Esophagus muscularis mucosa (tissue), 4 donors: ENCODE results near the gene CST7. TPM values are rescaled to one million over a fixed set of nuclear protein-coding genes. Genes with fewer than 3 reads are reported as not detected.
"Not testable (repeated sequence)": the region's sequence is repeated elsewhere in the genome, so short reads cannot be mapped to it uniquely, and the experiment has no call there.

Experiments used
- DNase-seq: peaks from one replicate; pipeline ENCODE4 v3.0.0-alpha.2; 2017; ENCODE audit errors: extremely low spot score
- H3K27ac ChIP-seq, 4 donors: fragments of 200-600 bp; sonication (generic); replicated peaks in 1 of 4; 1 replicate in 3 of 4; 2 replicates in 1 of 4; pipeline ENCODE4 v1.5.1; 2016 to 2019; ENCODE audit warnings: mild to moderate bottlenecking in 1 of 4
- H3K27me3 ChIP-seq, 4 donors: fragments of 200-600 bp; sonication (generic); one replicate each; pipeline versions ENCODE4 v1.5.1 to v1.6.0; 2016 to 2019
- H3K36me3 ChIP-seq, 4 donors: fragments of 200-600 bp; sonication (generic); one replicate each; pipeline ENCODE4 v1.5.1; 2016 to 2019
- H3K4me1 ChIP-seq, 4 donors: fragments of 200-600 bp; sonication (generic); one replicate each; pipeline ENCODE4 v1.5.1; 2016 to 2019
- H3K4me3 ChIP-seq, 4 donors: fragments of 200-600 bp; sonication (generic); 1 replicate in 2 of 4; 2 replicates in 2 of 4; pipeline ENCODE4 v1.5.1; 2016 to 2019; ENCODE audit warnings: mild to moderate bottlenecking in 4 of 4, moderate library complexity in 1 of 4
- H3K9me3 ChIP-seq, 4 donors: fragments of 200-600 bp; sonication (generic); 1 replicate in 3 of 4; 2 replicates in 1 of 4; pipeline ENCODE4 v1.5.1; 2016 to 2019
- EP300 ChIP-seq: sonication (generic); formaldehyde crosslinking; IDR thresholded peaks from one replicate; pipeline ENCODE4 v1.6.1; 2017; ENCODE audit warnings: antibody characterized with exemption
- POLR2A ChIP-seq: fragments of 450-650 bp; IDR thresholded peaks from one replicate; pipeline ENCODE4 v1.6.1; 2017; ENCODE audit warnings: antibody characterized with exemption, moderate library complexity, mild to moderate bottlenecking, low read depth
- POLR2AphosphoS5 ChIP-seq, 2 donors: sonication (generic); formaldehyde crosslinking; IDR thresholded peaks; one replicate each; pipeline ENCODE4 v1.6.1; 2017; ENCODE audit warnings: antibody characterized with exemption in 2 of 2
- WGBS: methylation state at CpG from one replicate; pipeline ENCODE4 v1.1.5; 2018; 5-methylcytosine and 5-hydroxymethylcytosine counted together
- intact Hi-C: fragments of 100-400 bp; cut with DNase I; formaldehyde crosslinking; loops from one replicate; pipeline ENCODE4 v1.15.1; 2023
- total RNA-seq, 4 donors: library from RNA; depleted of rRNA; stranded (reverse); fragments of >200 nt; gene quantifications; one replicate each; pipeline versions ENCODE4 v1.1.0 to v1.2.1, GENCODE V29; 2016
- TF ChIP-seq, protein P1 (sequence below), 3 experiments: fragments of 200-600 bp in 2 of 3; fragments of 450-650 bp in 1 of 3; sonication (generic) in 2 of 3; IDR thresholded peaks; one replicate each; pipeline ENCODE4 v1.5.1; 2017 to 2019; ENCODE audit warnings: antibody characterized with exemption in 3 of 3, mild to moderate bottlenecking in 2 of 3, moderate library complexity in 1 of 3

The CST7 gene
- total RNA-seq, 4 donors from 2014 or later = 1.2 to 13.8 (median 1.5) TPM; not detected in 1

DNA sequence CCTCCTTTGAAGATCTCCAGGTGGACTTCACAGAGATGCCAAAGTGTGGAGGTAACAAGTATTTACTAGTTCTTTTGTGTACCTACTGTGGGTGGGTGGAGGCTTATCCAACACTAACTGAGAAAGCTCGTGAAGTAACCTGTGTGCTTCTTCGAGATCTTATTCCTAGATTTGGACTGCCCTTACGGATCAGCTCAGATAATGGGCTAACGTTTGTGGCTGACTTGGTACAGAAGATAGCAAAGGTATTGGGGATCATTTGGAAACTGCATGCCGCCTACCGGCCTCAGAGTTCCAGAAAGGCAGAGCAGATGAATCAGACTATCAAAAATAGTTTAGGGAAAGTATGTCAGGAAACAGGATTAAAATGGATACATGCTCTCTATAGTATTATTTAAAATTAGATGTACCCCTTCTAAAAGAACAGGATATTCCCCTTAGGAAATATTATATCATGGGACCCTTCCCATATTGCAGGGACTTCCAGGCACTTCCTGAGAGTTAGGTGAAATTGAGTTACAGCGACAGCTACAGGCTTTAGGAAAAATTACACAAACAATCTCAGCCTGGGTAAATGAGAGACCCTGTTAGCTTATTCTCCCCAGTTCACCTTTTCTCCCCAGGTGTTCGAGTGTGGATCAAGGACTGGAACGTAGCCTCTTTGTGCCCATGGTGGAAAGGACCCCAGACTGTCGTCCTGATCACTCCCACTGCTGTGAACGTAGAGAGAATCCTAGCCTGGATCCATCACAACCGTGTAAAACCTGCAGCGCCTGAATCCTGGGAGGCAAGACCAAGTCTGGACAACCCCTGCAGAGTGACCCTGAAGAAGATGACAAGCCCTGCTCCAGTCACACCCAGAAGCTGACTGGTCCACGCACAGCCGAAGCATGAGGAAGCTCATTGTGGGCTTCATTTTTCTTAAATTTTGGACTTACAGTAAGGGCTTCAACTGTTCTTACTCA is 18.1 kb upstream of the CST7 start:
- H3K36me3 ChIP-seq, H3K27ac ChIP-seq, H3K9me3 ChIP-seq, intact Hi-C loops, H3K27me3 ChIP-seq, H3K4me3 ChIP-seq, H3K4me1 ChIP-seq, DNase-seq: not testable (repeated sequence)
- 75% methylated on average over 15 of the region's 15 CpGs for WGBS

DNA sequence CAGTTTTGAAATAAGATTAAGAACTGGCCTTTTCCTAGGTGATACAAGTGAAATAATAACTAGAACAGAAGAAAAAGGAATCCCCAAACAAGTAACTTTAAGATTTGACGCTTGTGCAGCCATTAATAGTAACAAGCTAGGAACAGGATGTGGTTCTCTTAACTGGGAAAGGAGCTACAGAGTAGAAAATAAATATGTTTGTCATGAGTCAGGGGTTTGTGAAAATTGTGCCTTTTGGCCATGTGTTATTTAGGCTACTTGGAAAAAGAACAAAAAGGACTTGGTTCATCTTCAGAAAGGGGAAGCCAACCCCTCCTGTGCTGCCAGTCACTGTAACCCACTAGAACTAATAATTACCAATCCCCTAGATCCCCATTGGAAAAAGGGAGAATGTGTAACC is 17.2 kb upstream of the CST7 start:
- intact Hi-C loops, H3K36me3 ChIP-seq, H3K4me1 ChIP-seq, H3K9me3 ChIP-seq, H3K27ac ChIP-seq, DNase-seq, H3K27me3 ChIP-seq, H3K4me3 ChIP-seq: not testable (repeated sequence)
- 53% methylated on average over 1 of the region's 1 CpG for WGBS

DNA sequence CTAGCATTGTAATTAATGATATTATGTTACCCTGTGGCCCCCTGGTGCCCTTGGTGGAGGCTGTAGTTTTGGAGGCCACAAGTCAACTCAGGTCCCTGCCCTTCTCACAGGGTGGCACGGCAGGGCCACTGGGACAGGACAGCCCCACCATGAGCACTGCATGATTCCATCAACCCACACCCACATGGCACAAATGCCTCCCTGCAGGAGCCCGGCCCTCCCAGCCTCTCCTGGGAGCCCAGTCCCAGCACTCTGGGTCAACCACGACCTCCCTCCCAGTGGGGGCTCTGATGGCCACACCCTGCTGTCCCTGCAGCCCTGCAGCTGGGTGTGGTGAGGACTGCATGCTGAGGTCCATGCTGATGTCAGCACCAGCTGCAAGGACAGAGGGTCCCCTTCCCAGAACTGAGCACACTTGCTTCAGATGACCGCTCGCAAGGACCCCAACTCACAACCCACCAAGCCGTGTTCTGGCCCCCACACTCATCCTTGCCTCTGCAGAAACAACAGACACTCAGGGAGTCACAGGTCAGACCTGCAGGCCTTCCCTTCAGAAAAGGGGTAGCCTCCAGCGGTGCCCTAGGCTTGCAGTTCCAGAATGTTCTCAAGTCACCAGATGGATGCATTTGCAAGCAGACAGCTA is 15.7 kb upstream of the CST7 start:
- Histone ChIP-seq H3K27ac (no peak overlapping the region), H3K4me1 (no peaks in the 10 kb centered on the region), H3K27me3 (no peaks in the 10 kb centered on the region), H3K4me3 (no peak overlapping the region), H3K36me3 (no peaks in the 10 kb centered on the region), H3K9me3 (peaks cover 0 to 6% (median 0%) of the 10 kb centered on the region in 4 donors)
- 71% methylated on average over 6 of the region's 7 CpGs for WGBS
- no peak for DNase-seq
- no peak for TF ChIP-seq POLR2AphosphoS5 (IDR thresholded peaks at IDR 0.05)
- TF ChIP-seq POLR2A = no peak
- TF ChIP-seq, protein P1, sequence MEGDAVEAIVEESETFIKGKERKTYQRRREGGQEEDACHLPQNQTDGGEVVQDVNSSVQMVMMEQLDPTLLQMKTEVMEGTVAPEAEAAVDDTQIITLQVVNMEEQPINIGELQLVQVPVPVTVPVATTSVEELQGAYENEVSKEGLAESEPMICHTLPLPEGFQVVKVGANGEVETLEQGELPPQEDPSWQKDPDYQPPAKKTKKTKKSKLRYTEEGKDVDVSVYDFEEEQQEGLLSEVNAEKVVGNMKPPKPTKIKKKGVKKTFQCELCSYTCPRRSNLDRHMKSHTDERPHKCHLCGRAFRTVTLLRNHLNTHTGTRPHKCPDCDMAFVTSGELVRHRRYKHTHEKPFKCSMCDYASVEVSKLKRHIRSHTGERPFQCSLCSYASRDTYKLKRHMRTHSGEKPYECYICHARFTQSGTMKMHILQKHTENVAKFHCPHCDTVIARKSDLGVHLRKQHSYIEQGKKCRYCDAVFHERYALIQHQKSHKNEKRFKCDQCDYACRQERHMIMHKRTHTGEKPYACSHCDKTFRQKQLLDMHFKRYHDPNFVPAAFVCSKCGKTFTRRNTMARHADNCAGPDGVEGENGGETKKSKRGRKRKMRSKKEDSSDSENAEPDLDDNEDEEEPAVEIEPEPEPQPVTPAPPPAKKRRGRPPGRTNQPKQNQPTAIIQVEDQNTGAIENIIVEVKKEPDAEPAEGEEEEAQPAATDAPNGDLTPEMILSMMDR (IDR thresholded peaks at IDR 0.05) = no peak
- TF ChIP-seq EP300 = no peak
- intact Hi-C loops = no loop called here

DNA sequence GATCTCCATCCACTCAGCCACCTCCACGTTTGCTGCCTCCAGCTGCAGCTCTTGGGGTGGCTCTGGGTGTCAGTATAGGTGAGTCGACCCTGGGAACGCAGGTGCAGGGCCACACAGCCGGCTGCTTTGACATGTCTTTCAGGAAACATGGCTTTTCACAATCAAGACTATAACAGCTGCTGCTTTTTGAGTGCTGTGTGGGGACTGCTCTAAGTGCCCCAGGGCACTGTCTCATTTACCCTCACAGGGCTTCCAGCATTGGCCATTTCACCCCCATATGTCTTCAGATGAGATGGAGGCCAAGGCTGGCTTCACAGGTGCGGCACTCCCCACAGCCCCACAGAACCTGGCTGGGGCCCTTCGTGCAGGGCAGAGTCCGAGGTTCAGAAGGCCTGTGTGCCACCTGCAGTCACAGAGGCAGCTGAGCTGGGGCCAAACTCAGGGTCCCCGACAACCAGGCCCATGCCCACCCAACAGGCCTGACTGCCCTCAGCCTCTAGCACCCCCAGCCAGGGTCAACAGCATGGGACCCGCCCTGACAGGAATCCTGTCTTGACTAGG is 14.9 kb upstream of the CST7 start:
- no peak for DNase-seq
- TF ChIP-seq, protein P1 (IDR thresholded peaks at IDR 0.05) = no peak
- no peak for TF ChIP-seq POLR2AphosphoS5 (IDR thresholded peaks at IDR 0.05)
- no peak for TF ChIP-seq EP300
- TF ChIP-seq POLR2A = no peak
- no peaks in the 10 kb centered on the region for H3K4me1 ChIP-seq
- peaks cover 0 to 6% (median 0%) of the 10 kb centered on the region in 4 donors for H3K9me3 ChIP-seq
- no peaks in the 10 kb centered on the region for H3K36me3 ChIP-seq
- WGBS = 60% methylated on average over 2 of the region's 9 CpGs
- H3K27ac ChIP-seq = no peak overlapping the region
- intact Hi-C loops = no loop called here
- H3K4me3 ChIP-seq = no peak overlapping the region
- H3K27me3 ChIP-seq = no peaks in the 10 kb centered on the region

DNA sequence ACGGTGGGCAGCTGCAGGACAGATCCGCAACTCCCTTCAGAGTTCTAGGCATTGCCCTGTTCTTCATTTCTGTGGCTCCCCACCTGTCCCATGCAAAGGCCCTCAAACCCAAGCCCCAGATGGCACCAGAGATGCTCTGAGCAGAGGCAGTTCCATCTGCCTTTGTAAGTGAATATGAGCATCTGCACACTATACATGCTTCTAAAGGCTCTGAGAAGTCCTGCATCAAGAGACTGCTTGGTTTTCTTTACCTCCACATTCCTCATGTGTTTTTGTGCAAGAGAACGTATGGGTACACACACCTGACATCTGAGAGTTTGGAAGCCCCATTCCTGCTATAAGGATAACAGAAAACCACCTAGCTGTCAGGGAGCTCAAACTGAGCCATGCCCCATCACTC is 14.4 kb upstream of the CST7 start:
- no peak for DNase-seq
- H3K27ac ChIP-seq = no peak overlapping the region
- peaks cover 0 to 6% (median 0%) of the 10 kb centered on the region in 4 donors for H3K9me3 ChIP-seq
- TF ChIP-seq, protein P1 (IDR thresholded peaks at IDR 0.05) = no peak
- TF ChIP-seq EP300 (no peak), POLR2A (no peak), POLR2AphosphoS5 (IDR thresholded peaks at IDR 0.05) (no peak)
- intact Hi-C loops = no loop called here
- no peaks in the 10 kb centered on the region for H3K36me3 ChIP-seq
- no peaks in the 10 kb centered on the region for H3K27me3 ChIP-seq
- H3K4me1 ChIP-seq = no peaks in the 10 kb centered on the region
- WGBS = 89% methylated on average over 3 of the region's 3 CpGs
- no peak overlapping the region for H3K4me3 ChIP-seq
